ENCODE measurements around the gene SP2. TPM values are rescaled to one million over a fixed set of nuclear protein-coding genes. Genes with fewer than 3 reads are reported as not detected.
A peak's percentile ranks its signal among the peaks of the same experiment; 100 is the strongest.

Gene SP2
- polyA plus RNA-seq, 3 donors, result 3.1 to 26.7 (median 6.8) TPM

GRCh38 chr17:47850373-47850691 lies 45.7 kb upstream of the SP2 start:
- H3K4me1 Mint-ChIP-seq, result peaks cover 15% of the 10 kb centered on the region
- no peak overlapping the region for H3K27ac Mint-ChIP-seq
- H3K9me3 Mint-ChIP-seq, result peaks cover 0 to 17% (median 10%) of the 10 kb centered on the region in 7 donors
- intact Hi-C loops (cut with micrococcal nuclease), result no loop called here
- H3K4me3 Mint-ChIP-seq, result peak overlapping the region in 1 of 2 donors; percentile 52
- H2AFZ ChIP-seq (ENCODE audit: insufficient read depth, low read depth, low read length, poor library complexity, severe bottlenecking), result no peak overlapping the region
- H3K27ac ChIP-seq (ENCODE audit: low read depth in 1 of 2, low read length in 2 of 2), result no peak overlapping the region
- H3K79me2 ChIP-seq (ENCODE audit: insufficient read depth, low read length), result no peaks in the 10 kb centered on the region
- peaks cover 0 to 11% of the 10 kb centered on the region in 2 donors for H3K4me1 ChIP-seq (ENCODE audit: control insufficient read depth in 1 of 2, insufficient read depth in 2 of 2, low read length in 2 of 2)
- H3K9me3 ChIP-seq (replicated peaks in 1 of 2; ENCODE audit: control insufficient read depth in 1 of 2, insufficient read depth in 1 of 2, low read length in 2 of 2), result peaks cover 0 to 17% of the 10 kb centered on the region in 2 donors
- H3K27me3 Mint-ChIP-seq (ENCODE audit: low read depth in 3 of 3), result peaks cover 91 to 99% (median 92%) of the 10 kb centered on the region in 3 donors
- no peak overlapping the region for H3K9ac ChIP-seq (ENCODE audit: insufficient read depth, low read length, poor library complexity, severe bottlenecking)
- H4K20me1 ChIP-seq (ENCODE audit: insufficient read depth, low read length), result no peaks in the 10 kb centered on the region
- peaks cover 79 to 99% of the 10 kb centered on the region in 2 donors for H3K27me3 ChIP-seq (ENCODE audit: control insufficient read depth in 2 of 2, insufficient read depth in 2 of 2, low read length in 2 of 2)
- no peak overlapping the region for H3K4me2 ChIP-seq (replicated peaks; ENCODE audit: extremely low read depth, low read length, poor library complexity, severe bottlenecking)
- no peak for DNase-seq
- TF ChIP-seq, protein P1, sequence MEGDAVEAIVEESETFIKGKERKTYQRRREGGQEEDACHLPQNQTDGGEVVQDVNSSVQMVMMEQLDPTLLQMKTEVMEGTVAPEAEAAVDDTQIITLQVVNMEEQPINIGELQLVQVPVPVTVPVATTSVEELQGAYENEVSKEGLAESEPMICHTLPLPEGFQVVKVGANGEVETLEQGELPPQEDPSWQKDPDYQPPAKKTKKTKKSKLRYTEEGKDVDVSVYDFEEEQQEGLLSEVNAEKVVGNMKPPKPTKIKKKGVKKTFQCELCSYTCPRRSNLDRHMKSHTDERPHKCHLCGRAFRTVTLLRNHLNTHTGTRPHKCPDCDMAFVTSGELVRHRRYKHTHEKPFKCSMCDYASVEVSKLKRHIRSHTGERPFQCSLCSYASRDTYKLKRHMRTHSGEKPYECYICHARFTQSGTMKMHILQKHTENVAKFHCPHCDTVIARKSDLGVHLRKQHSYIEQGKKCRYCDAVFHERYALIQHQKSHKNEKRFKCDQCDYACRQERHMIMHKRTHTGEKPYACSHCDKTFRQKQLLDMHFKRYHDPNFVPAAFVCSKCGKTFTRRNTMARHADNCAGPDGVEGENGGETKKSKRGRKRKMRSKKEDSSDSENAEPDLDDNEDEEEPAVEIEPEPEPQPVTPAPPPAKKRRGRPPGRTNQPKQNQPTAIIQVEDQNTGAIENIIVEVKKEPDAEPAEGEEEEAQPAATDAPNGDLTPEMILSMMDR (IDR thresholded peaks at IDR 0.05), result no peak
- no peak overlapping the region for H3K4me3 ChIP-seq (replicated peaks in 1 of 3; ENCODE audit: low read depth in 2 of 3, low read length in 3 of 3)
- peaks cover 0 to 8% of the 10 kb centered on the region in 2 donors for H3K36me3 Mint-ChIP-seq
- H3K36me3 ChIP-seq (replicated peaks in 1 of 2; ENCODE audit: control insufficient read depth in 1 of 2, insufficient read depth in 2 of 2, low read length in 2 of 2), result no peaks in the 10 kb centered on the region
- 70% methylated on average over 9 of the region's 9 CpGs for WGBS (ENCODE audit: insufficient coverage)

DNA sequence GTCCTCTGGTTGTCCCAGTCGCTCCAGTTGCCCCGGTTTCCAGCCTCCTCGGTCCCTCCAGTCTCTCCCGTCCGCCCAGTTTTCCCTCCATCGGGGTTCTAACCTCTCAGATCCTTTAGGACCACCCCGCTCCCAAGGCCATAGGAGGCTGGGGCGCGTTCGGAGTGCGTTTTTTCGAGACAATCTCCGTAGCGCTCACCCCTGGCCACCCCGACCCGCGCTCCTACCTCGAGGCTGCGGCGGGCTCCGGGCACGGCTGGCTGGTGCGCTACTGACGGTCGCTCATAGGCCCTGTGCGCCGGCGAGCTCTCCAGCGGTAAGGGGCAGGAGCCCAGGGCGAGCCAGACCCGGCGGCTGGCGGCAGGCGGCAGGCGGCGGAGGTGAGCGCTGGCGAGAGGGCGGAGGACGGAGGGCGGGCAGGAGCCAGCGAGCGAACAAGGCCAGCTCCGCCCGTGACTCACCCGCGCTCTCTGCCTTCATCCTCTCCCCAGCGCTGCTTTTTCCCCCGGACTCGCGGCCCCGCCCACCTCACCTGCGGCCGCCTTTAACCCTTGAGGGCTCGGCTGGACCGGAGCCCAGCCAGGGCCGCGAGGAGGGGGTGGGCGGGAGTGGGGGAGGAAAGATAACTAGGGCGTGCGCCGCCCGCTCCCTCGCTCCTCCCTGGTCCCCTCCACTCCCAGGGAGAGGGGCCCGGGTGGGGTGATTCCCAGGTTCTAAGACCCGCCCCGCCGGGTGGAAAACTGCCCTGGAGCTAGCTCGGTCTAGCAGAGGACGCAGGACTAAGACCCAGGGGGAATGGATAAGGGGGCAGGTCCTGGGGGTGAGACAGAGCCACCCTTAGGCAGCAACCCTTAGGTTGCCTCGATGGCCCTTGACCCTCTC lies 45.1 kb upstream of the SP2 start, which contains the start of gene SP6:
TSS of gene SP6 (minus strand) at position 472 of the 882 bp plus-strand sequence. CDS start 2,734 bp downstream, outside the sequence.
- Mint-ChIP-seq H3K27me3 (ENCODE audit: low read depth in 3 of 3) (peaks cover 89 to 99% (median 93%) of the 10 kb centered on the region in 3 donors), H3K9me3 (peaks cover 0 to 18% (median 10%) of the 10 kb centered on the region in 7 donors), H3K27ac (no peak within 1 kb of the TSS), H3K4me3 (peak within 1 kb of the TSS in 1 of 2 donors; percentile 84), H3K36me3 (peaks cover 0 to 8% of the 10 kb centered on the region in 2 donors), H3K4me1 (peaks cover 15% of the 10 kb centered on the region)
- peaks cover 75 to 99% of the 10 kb centered on the region in 2 donors for H3K27me3 ChIP-seq (ENCODE audit: control insufficient read depth in 2 of 2, insufficient read depth in 2 of 2, low read length in 2 of 2)
- H3K4me1 ChIP-seq (ENCODE audit: control insufficient read depth in 1 of 2, insufficient read depth in 2 of 2, low read length in 2 of 2), result peaks cover 0 to 11% of the 10 kb centered on the region in 2 donors
- H3K36me3 ChIP-seq (replicated peaks in 1 of 2; ENCODE audit: control insufficient read depth in 1 of 2, insufficient read depth in 2 of 2, low read length in 2 of 2), result no peaks in the 10 kb centered on the region
- no peaks in the 10 kb centered on the region for H3K79me2 ChIP-seq (ENCODE audit: insufficient read depth, low read length)
- TF ChIP-seq, protein P1 (IDR thresholded peaks at IDR 0.05), result no peak
- intact Hi-C loops (cut with micrococcal nuclease), result no loop called here
- peak in 1 of 3 donors; percentile 23 for DNase-seq
- H2AFZ ChIP-seq (ENCODE audit: insufficient read depth, low read depth, low read length, poor library complexity, severe bottlenecking), result no peak within 1 kb of the TSS
- no peak within 1 kb of the TSS for H3K4me3 ChIP-seq (replicated peaks in 1 of 3; ENCODE audit: low read depth in 2 of 3, low read length in 3 of 3)
- no peaks in the 10 kb centered on the region for H4K20me1 ChIP-seq (ENCODE audit: insufficient read depth, low read length)
- H3K9ac ChIP-seq (ENCODE audit: insufficient read depth, low read length, poor library complexity, severe bottlenecking), result no peak within 1 kb of the TSS
- peak within 1 kb of the TSS; percentile 11 for H3K4me2 ChIP-seq (replicated peaks; ENCODE audit: extremely low read depth, low read length, poor library complexity, severe bottlenecking)
- H3K27ac ChIP-seq (ENCODE audit: low read depth in 1 of 2, low read length in 2 of 2), result no peak within 1 kb of the TSS
- H3K9me3 ChIP-seq (replicated peaks in 1 of 2; ENCODE audit: control insufficient read depth in 1 of 2, insufficient read depth in 1 of 2, low read length in 2 of 2), result peaks cover 0 to 17% of the 10 kb centered on the region in 2 donors
- 11% methylated on average over 41 of the region's 71 CpGs for WGBS (ENCODE audit: insufficient coverage)
